ENCODE data around the gene FOXC1. TPM values are rescaled to one million over a fixed set of nuclear protein-coding genes. Genes with fewer than 3 reads are reported as not detected.

Gene FOXC1
- total and polyA plus RNA-seq, 4 donors, result 0.08 to 0.33 (median 0.14) TPM

- 81% methylated on average over 7 of the region's 7 CpGs for WGBS
Measured at GRCh38 chr6:1586256-1586655, 23.5 kb upstream of the FOXC1 start.

GRCh38 chr6:1586861-1587450 is 22.8 kb upstream of the FOXC1 start:
- no peaks in the 10 kb centered on the region for H3K27me3 ChIP-seq (ENCODE audit: control insufficient read depth in 4 of 4, insufficient read depth in 4 of 4, low read length in 3 of 4)
- H3K9me3 ChIP-seq (ENCODE audit: control insufficient read depth in 4 of 4, low read length in 3 of 4), result no peaks in the 10 kb centered on the region
- H3K9ac ChIP-seq (ENCODE audit: low read depth in 1 of 2, low read length in 2 of 2), result no peak overlapping the region
- H3K4me1 ChIP-seq (ENCODE audit: control insufficient read depth in 4 of 4, insufficient read depth in 4 of 4, low read length in 3 of 4), result no peaks in the 10 kb centered on the region
- H3K36me3 ChIP-seq (ENCODE audit: control insufficient read depth in 4 of 4, insufficient read depth in 3 of 4, low read depth in 1 of 4, low read length in 3 of 4), result no peaks in the 10 kb centered on the region
- DNase-seq (ENCODE audit: low spot score), result no peak
- H3K4me3 ChIP-seq (ENCODE audit: low read depth in 1 of 3, low read length in 3 of 3), result no peak overlapping the region
- 88% methylated on average over 5 of the region's 5 CpGs for WGBS
- no peak overlapping the region for H3K27ac ChIP-seq (ENCODE audit: low read depth in 1 of 2, low read length in 2 of 2)
- TF ChIP-seq MAX (IDR thresholded peaks at IDR 0.05), result no peak
- no peak for TF ChIP-seq EGR1 (IDR thresholded peaks at IDR 0.05; ENCODE audit: low read depth in 2 of 2)
- TF ChIP-seq JUND (IDR thresholded peaks at IDR 0.05), result no peak
- no peak for TF ChIP-seq RXRA (IDR thresholded peaks at IDR 0.05)
- TF ChIP-seq TAF1 (conservative IDR thresholded peaks at IDR 0.05), result no peak
- no peak for TF ChIP-seq HNF4A (conservative IDR thresholded peaks at IDR 0.05)
- TF ChIP-seq HNF4G (IDR thresholded peaks at IDR 0.05), result no peak
- TF ChIP-seq SP1 (IDR thresholded peaks at IDR 0.05), result no peak
- no peak for TF ChIP-seq GABPA (IDR thresholded peaks at IDR 0.05 in 1 of 2, conservative IDR thresholded peaks at IDR 0.05 in 1 of 2)
- TF ChIP-seq YY1 (IDR thresholded peaks at IDR 0.05), result no peak
- no peak for TF ChIP-seq ATF3 (IDR thresholded peaks at IDR 0.05)
- TF ChIP-seq ZBTB33 (IDR thresholded peaks at IDR 0.05), result no peak
- no peak for TF ChIP-seq FOXA1 (IDR thresholded peaks at IDR 0.05)
- TF ChIP-seq NR2F2 (IDR thresholded peaks at IDR 0.05), result no peak
- no peak for TF ChIP-seq RAD21 (IDR thresholded peaks at IDR 0.05)
- TF ChIP-seq FOXA2 (IDR thresholded peaks at IDR 0.05), result no peak
- TF ChIP-seq CTCF (IDR thresholded peaks at IDR 0.05; ENCODE audit: low read depth, low read length, missing input control), result no peak
- no peak for TF ChIP-seq REST (IDR thresholded peaks at IDR 0.05)

More at GRCh38 chr6:1586256-1586655, 23.5 kb upstream of the FOXC1 start:
- Histone ChIP-seq H3K27me3 (ENCODE audit: control insufficient read depth in 4 of 4, insufficient read depth in 4 of 4, low read length in 3 of 4) (no peaks in the 10 kb centered on the region), H3K4me1 (ENCODE audit: control insufficient read depth in 4 of 4, insufficient read depth in 4 of 4, low read length in 3 of 4) (no peaks in the 10 kb centered on the region), H3K9ac (ENCODE audit: low read depth in 1 of 2, low read length in 2 of 2) (no peak overlapping the region), H3K36me3 (ENCODE audit: control insufficient read depth in 4 of 4, insufficient read depth in 3 of 4, low read depth in 1 of 4, low read length in 3 of 4) (no peaks in the 10 kb centered on the region), H3K4me3 (ENCODE audit: low read depth in 1 of 3, low read length in 3 of 3) (no peak overlapping the region), H3K9me3 (ENCODE audit: control insufficient read depth in 4 of 4, low read length in 3 of 4) (no peaks in the 10 kb centered on the region), H3K27ac (ENCODE audit: low read depth in 1 of 2, low read length in 2 of 2) (no peak overlapping the region)
- TF ChIP-seq FOXA1 (IDR thresholded peaks at IDR 0.05) (no peak), CTCF (IDR thresholded peaks at IDR 0.05; ENCODE audit: low read depth, low read length, missing input control) (no peak), RAD21 (IDR thresholded peaks at IDR 0.05) (no peak), MAX (IDR thresholded peaks at IDR 0.05) (no peak), FOXA2 (IDR thresholded peaks at IDR 0.05) (no peak), GABPA (IDR thresholded peaks at IDR 0.05 in 1 of 2, conservative IDR thresholded peaks at IDR 0.05 in 1 of 2) (no peak)
- no peak for DNase-seq (ENCODE audit: low spot score)
